Activated T-cell treated with anti-CD3 and anti-CD28 coated beads, Interleukin-2, amount 50 U/mL, for 48 hours (primary cell): Measurements from ENCODE around the gene BTBD18.

Experiments used
- DNase-seq, 2 experiments: peaks; one replicate each; pipeline ENCODE4 v3.0.0-alpha.2; 2020

BTBD18 gene

DNA sequence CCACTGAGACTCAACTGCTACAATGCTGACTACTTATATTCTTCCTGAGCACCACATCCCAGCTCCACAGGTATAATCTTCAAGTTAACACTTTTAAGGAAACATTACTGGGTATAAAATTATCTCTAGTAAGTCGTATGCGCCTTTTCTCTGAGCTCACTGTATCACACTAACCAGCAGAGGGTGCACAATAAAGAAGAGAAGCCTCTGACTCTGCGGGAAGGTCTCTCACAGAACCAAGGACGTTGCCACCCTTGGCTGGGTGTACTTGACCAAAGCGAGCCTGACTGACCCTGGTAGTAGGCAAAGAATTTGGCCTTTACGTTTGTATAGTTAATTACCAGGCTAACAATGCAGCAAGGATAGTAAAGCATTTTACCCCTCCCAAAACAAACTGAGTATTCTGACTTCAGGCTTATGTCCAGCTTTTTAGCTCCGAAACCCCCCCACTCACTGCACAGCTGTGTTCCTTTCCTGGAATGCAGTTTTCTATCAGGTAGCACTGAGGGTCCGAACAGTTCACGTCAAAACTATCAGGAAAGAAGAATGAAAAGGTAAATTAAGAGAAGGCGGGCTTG lies at the start of gene BTBD18:
Gene BTBD18, minus strand, starts transcription at position 144 of the 578 bp plus-strand sequence. CDS start 631 bp downstream, outside the sequence.
- no peak for DNase-seq

DNA sequence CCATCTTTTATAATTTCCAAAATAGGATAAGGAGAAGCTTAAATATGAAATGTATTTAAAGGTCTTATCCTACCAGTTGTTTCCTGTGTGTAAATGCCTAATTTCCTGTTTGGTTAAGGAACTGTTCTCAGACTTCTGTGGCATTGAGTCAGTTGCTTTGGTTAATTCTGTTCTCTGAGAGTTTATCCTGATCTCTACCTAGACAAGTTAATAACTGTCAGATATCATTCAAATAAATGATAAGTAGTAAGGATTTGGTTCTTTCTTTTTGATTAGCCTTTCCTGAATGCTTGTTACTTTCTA lies 49.5 kb upstream of the BTBD18 start:
- DNase-seq = no peak

DNA sequence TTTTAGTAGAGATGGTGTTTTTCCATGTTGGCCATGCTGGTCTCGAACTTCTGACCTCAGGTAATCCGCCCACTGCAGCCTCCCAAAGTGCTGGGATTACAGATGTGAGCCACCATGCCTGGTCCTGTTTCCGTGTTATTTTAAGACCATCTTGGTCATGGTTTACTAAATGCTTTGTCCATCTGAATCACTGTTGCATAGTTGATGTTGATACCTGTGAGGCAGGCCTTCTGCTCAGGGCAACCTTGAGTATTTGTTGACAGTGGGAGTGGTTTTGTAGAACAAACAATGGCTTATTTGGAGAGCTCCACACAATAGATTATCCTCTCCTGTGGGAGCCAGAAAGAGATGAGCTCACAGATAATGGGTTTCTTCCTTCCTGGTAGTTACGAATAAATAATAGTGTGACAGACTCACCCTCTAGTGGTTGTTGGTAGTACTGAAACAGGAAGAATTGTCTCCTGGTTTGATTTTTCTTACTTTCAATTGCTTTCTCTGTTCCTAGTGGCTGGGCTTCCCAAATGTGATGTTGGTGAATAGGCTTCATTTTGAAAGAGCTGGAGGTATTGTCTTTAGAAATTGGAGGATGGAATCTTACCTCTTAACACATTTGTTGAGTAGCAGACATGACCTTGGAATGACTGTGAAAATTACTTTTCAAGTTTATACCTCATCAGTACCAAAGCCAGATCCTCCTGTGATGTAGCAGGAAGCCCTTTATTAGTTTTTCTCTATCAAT lies 49.0 kb upstream of the BTBD18 start:
- peak; percentile 30 for DNase-seq

DNA sequence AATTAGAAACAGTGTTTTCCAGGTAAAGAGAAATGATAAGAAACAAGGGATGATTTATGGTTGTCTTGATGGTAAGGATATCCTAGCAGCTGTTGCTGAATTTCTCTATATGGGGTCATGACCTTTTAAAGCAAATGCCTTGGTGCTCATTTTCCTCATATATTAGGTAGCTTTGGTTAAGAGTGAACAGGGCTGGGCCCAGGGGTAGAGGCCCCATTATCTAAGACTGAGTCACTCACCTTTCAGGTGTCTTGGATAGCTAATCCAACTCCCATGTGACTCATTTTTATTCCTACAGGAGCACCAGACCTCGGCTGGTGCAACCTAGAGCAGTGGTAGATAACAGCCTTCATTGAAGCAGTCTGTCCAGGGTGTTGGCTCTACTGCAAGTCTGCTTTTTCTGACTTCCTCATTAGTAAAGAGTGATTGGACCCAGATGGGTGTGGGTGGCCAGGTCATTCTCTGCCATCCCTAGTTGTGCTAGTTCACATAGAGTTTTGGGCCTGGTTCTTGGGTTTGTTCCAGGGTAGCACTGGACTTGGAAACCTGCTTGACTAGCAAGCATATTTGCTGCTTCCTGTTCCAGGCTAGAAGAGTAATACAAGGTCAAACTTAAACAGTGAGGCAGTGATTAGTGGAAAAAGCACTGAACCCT lies 47.4 kb upstream of the BTBD18 start:
- no peak for DNase-seq

GRCh38 chr11:57793351-57794115 lies 41.9 kb upstream of the BTBD18 start:
- DNase-seq = no peak

GRCh38 chr11:57792870-57793269 lies 41.3 kb upstream of the BTBD18 start:
- DNase-seq = no peak

- peak; percentile 79 to 81 for DNase-seq
These were observed 40.5 kb upstream of the BTBD18 start for GRCh38 chr11:57792060-57792541.

GRCh38 chr11:57791321-57792059 lies 39.9 kb upstream of the BTBD18 start:
- no peak for DNase-seq

DNA sequence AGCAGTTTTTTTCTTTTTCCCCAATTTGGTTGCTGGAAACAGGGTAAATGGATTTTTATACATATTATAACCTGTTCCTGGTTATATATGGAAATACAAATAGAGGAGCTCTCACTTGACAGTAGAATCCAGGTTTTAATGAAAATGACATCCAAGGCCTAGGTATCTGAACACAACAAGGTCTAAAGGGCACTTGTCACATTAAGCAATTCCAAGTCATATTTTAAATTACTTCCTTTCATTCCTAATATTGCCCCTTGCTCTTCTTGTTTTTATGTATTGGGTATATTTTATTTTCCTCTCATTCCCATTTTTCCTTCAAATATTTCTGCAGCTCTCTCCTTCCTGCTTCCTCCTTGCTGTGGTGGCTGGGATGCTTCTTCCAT lies 37.1 kb upstream of the BTBD18 start:
- DNase-seq = no peak

GRCh38 chr11:57787920-57788702 lies 36.5 kb upstream of the BTBD18 start:
- no peak for DNase-seq

DNA sequence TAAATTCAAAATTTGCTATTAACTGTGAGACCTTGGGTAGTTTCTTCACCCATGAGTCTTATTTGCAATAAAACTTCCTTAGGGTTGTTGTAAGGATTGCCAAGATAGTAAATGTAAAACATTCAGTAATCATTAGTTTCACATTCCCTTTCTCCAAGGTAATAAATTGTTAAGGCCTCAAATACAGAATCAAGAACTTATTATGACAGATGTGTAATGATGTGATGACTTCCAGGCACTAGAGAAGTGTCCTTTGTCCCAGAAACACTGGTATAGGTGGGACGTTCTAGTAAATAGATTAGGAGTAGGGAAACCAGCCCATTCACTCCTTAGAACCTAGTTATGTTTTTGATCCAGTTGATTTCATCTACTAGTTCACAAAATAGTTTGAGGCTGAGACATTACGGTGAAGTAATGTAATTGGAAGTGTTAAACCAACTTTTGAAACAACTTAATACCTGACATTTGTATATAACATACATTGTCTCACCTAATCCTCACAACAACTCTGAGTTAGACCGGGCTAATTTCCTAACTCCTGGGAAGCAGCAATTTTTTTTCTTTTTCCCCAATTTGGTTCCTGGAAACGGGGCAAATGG lies 35.5 kb upstream of the BTBD18 start:
- no peak for DNase-seq

DNA sequence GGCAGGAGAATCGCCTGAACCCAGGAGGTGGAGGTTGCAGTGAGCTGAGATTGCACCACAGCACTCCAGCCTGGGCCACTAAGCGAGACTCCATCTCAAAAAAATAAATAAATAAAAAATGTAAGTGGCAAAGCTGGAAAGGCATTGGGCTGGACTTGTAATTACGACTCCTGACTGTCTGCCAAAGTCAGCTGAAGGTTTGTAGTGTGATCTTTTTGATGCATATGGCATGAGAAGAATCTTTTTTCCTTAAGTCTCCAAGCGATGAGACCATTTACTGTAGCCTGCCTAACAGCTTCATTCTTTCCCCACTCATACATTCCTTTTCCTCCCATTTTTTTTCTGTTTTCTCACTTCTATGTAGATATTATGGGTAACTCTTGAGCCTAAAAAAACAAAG lies 34.8 kb upstream of the BTBD18 start:
- no peak for DNase-seq

- DNase-seq = no peak
These were observed 33.5 kb upstream of the BTBD18 start for GRCh38 chr11:57785072-57785471.

DNA sequence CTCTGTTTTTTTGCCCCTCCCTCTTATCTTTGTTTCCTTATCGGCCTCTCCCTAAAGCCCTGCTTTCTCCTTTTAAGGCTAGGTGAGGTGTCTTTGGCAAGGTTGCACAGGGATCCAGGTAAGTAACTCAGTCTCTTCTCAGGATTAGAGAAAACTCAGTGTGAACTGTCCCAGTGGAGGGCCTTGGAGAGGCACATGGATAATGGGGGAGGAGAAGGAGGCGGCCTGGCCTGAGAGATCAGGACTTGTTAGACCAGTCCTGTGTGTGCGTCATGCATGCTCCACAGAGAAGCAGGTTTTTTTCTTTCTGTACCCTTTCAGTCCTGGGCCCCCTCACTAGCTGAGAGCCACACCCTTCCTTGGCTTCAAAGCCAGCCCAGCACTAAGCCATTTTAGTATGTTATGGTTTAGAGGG lies 29.9 kb upstream of the BTBD18 start:
- DNase-seq = no peak

- DNase-seq = no peak
These were observed 27.7 kb upstream of the BTBD18 start for GRCh38 chr11:57779276-57779675.

DNA sequence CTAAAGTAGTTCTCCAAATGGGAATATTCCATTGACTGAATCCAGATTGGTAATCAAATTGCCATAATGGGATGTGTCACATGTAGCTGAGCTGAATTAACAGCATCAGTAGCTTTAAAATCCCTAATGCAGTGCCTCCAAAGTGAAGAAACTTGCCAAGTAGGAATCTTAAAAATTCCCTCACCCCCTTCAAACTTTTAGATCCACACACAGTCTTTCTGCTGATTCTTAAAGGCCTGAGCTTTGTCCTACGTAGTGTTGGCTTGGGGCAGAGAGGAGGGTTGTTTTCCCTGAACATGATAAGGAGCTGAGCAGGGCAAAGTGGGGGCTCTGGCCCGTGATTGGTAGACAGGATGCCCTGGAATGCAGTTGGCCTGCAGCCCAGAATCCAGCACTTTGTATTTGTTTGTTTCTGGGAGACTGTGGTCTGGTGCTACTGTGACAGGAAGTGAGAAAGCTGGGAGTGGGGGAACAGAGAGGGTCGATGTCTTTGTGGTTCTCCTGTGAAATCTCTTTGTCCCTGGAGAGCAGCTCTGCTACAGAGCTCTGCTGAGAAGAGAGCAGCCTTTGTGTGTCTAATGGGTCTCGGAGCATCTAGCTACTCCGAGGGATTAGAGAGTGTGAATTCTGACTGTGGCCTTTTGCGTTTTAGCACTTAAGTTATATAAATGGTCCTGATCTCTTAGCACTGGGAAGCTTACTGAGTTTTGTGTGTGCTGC lies 26.9 kb upstream of the BTBD18 start:
- no peak for DNase-seq

DNA sequence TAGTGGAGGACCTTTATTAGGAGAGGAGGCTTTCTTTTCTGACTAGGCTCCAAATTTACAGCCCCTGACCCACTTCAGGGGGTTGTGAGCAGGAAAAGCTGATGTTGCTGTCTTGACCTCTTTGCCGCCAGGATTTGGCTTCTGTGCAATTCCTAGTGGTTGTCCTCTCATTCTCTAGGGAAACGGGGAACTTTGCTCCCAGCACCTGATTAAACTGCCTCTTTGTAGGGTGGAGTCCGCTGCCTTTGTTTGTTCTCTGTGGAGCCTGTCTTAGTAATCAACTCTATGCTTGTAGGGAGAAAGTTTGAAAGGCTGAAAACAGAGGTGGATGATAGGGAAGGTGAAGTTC lies 26.3 kb upstream of the BTBD18 start:
- no peak for DNase-seq

- DNase-seq = no peak
These were observed 25.1 kb upstream of the BTBD18 start for GRCh38 chr11:57776577-57777210.

DNA sequence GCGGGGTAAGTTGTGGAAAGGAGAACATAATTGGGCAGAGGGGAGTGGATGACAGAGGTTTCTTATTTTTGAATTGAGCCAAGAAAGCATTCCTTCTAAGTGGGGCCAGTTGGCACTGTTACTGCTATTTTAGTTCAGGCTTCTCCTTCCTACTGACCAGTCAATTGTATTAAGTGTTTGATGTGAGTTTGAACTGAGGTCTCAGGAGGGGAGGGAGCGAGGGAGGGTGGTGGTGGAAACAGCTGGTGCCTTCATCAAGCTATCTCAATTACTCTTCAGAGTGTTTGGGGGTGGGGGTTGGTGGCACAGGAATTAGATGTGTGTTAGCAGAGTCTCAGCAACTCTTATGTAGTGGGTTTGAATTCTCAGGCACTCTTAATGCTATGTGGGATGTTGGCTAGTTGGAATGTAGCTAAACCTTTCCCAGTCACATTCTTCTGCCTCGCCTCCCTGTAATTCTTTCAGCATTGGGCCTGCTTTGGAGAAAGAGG lies 24.5 kb upstream of the BTBD18 start:
- no peak for DNase-seq

DNA sequence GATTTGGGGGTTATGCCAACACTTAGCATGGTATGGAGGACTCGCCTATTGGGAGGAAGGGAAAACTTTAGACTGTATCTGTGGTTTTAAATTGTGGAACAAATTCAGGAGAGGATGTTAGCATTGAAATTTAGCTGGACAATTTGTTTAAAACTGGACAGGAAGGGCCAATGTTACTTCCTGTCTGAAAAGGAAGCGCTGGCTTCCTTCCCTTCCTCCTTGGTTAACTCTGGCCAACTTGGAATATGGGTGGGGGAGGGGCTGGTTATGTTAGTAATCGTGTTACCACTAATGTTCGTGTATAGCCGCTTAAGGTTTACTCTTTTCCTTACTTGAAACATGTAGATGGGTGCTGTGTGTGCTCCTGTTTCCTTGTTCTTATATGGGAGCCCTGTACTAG lies 23.9 kb upstream of the BTBD18 start:
- DNase-seq = no peak
